Testis (tissue), 2 donors: ENCODE data around the gene STIP1.

Experiments used
- CTCF ChIP-seq, 3 experiments: fragments of 450-650 bp in 2 of 3; fragments of 200-600 bp in 1 of 3; sonication (generic) in 1 of 3; IDR thresholded peaks; one replicate each; pipeline ENCODE4 v1.5.1; 2016 to 2019; ENCODE audit warnings: antibody characterized with exemption in 3 of 3, mild to moderate bottlenecking in 2 of 3, moderate library complexity in 1 of 3
- POLR2A ChIP-seq: fragments of 450-650 bp; IDR thresholded peaks from one replicate; pipeline ENCODE4 v1.6.1; 2017; ENCODE audit warnings: antibody characterized with exemption, mild to moderate bottlenecking, moderate library complexity

GRCh38 chr11:64144587-64145472 is 41.1 kb upstream of the STIP1 start:
- no peak for TF ChIP-seq POLR2A
- TF ChIP-seq CTCF (IDR thresholded peaks at IDR 0.05) = no peak
